ENCODE data around the gene HTR3B.

GRCh38 chr11:113908098-113908497 lies 3.5 kb downstream of the HTR3B start:
- TF ChIP-seq CTCF (IDR thresholded peaks at IDR 0.05; ENCODE audit: poor library complexity) (no peak), EZH2phosphoT487 (IDR thresholded peaks at IDR 0.05; ENCODE audit: low read depth, severe bottlenecking, unreplicated experiment) (no peak), EZH2 (IDR thresholded peaks at IDR 0.05; ENCODE audit: borderline replicate concordance) (no peak)

All from hepatocyte (in vitro differentiated cells).